PC-3 (cell line): ENCODE measurements around the gene PLCL1. TPM values are rescaled to one million over a fixed set of nuclear protein-coding genes. Genes with fewer than 3 reads are reported as not detected.

Experiments
- ATAC-seq: fragments of 200-7000 bp; cut with Tn5 transposase; 2 replicates; pipeline ENCODE4 v1.9.1; 2020; ENCODE audit warnings: mild to moderate bottlenecking, moderate library complexity
- BruUV-seq: library from RNA; stranded (reverse); fragments of 400-500 nt; replicated peaks from 2 replicates; lab custom pipeline; 2021; lab: Mats Ljungman, UMichigan
- CTCF ChIA-PET: fragments of 300-600 bp; sonication (Branson Sonifier 250); formaldehyde crosslinking; loops from one replicate; lab custom pipeline; 2022; ENCODE audit warnings: antibody characterized with exemption; lab: Charles Lee
- POLR2A ChIA-PET: fragments of 300-600 bp; sonication (Branson Sonifier 250); formaldehyde crosslinking; loops from one replicate; lab custom pipeline; 2022; ENCODE audit warnings: antibody characterized with exemption; ENCODE audit not compliant: unreplicated experiment; lab: Charles Lee
- DNase-seq: peaks from one replicate; pipeline ENCODE4 v3.0.0-alpha.2; 2015
- H2AFZ ChIP-seq: fragments of 300-600 bp; sonication (generic); 2 replicates; pipeline ENCODE4 v1.6.0; 2016; ENCODE audit warnings: antibody characterized with exemption, low read length
- H3F3A ChIP-seq: fragments of 300-600 bp; sonication (generic); one replicate; pipeline ENCODE4 v1.6.0; 2017; ENCODE audit warnings: antibody characterized with exemption, low read length, control low read depth, mild to moderate bottlenecking; ENCODE audit not compliant: unreplicated experiment
- H3K27ac ChIP-seq: fragments of 300-600 bp; sonication (generic); 2 replicates; pipeline ENCODE4 v1.5.1; 2016; ENCODE audit warnings: mild to moderate bottlenecking, low read length
- H3K27me3 ChIP-seq: fragments of 300-600 bp; sonication (generic); 2 replicates; pipeline ENCODE4 v1.6.1; 2016; ENCODE audit warnings: low read length, mixed read lengths
- H3K36me3 ChIP-seq: fragments of 300-600 bp; sonication (generic); 2 replicates; pipeline ENCODE4 v1.6.1; 2016; ENCODE audit warnings: low read depth, mixed run types, low read length, mixed read lengths
- H3K4me1 ChIP-seq: fragments of 300-600 bp; sonication (generic); 2 replicates; pipeline ENCODE4 v1.5.1; 2016; ENCODE audit warnings: low read length; ENCODE audit not compliant: insufficient read depth
- H3K4me2 ChIP-seq: fragments of 300-600 bp; sonication (generic); 2 replicates; pipeline ENCODE4 v1.6.0; 2016; ENCODE audit warnings: low read length
- H3K4me3 ChIP-seq: fragments of 300-600 bp; sonication (generic); 2 replicates; pipeline ENCODE4 v1.5.1; 2016; ENCODE audit warnings: mild to moderate bottlenecking, low read length, mixed read lengths
- H3K79me2 ChIP-seq: fragments of 300-600 bp; sonication (generic); 2 replicates; pipeline ENCODE4 v1.6.1; 2017; ENCODE audit warnings: low read length, mixed read lengths
- H3K9ac ChIP-seq: fragments of 300-600 bp; sonication (generic); 2 replicates; pipeline ENCODE4 v1.6.0; 2016; ENCODE audit warnings: mild to moderate bottlenecking, low read length
- H3K9me2 ChIP-seq: fragments of 300-600 bp; sonication (generic); replicated peaks from 2 replicates; pipeline ENCODE4 v1.6.1; 2016; ENCODE audit warnings: mixed run types, low read length, mixed read lengths
- H3K9me3 ChIP-seq: fragments of 300-600 bp; sonication (generic); 2 replicates; pipeline ENCODE4 v1.6.1; 2016; ENCODE audit warnings: low read length, mixed read lengths
- H4K20me1 ChIP-seq: fragments of 300-600 bp; sonication (generic); 2 replicates; pipeline ENCODE4 v1.6.1; 2016; ENCODE audit warnings: low read length, mixed read lengths
- EZH2 ChIP-seq: fragments of 300-600 bp; sonication (generic); IDR thresholded peaks from one replicate; pipeline ENCODE4 v1.6.1; 2017; ENCODE audit warnings: antibody characterized with exemption, mild to moderate bottlenecking, low read length; ENCODE audit not compliant: unreplicated experiment
- EZH2phosphoT487 ChIP-seq: fragments of 300-600 bp; sonication (generic); IDR thresholded peaks from 2 replicates; pipeline ENCODE4 v1.6.1; 2018; ENCODE audit warnings: mild to moderate bottlenecking, antibody characterized with exemption, low read length, borderline replicate concordance
- intact Hi-C: fragments of 100-400 bp; cut with micrococcal nuclease; formaldehyde crosslinking; loops from 2 replicates; pipeline ENCODE4 v1.9.0; 2023
- total RNA-seq: library from RNA; depleted of rRNA; stranded (reverse); fragments of >200 nt; gene quantifications from 2 replicates; pipeline ENCODE4 v1.2.3, GENCODE V29; 2014
- TF ChIP-seq, protein P1 (sequence below): fragments of 300-600 bp; sonication (generic); conservative IDR thresholded peaks from 2 replicates; pipeline ENCODE4 v1.5.1; 2017; ENCODE audit warnings: antibody characterized with exemption, low read depth, mild to moderate bottlenecking, low read length

PLCL1 gene
- total RNA-seq, 1 experiment from 2014 or later, result not detected

DNA sequence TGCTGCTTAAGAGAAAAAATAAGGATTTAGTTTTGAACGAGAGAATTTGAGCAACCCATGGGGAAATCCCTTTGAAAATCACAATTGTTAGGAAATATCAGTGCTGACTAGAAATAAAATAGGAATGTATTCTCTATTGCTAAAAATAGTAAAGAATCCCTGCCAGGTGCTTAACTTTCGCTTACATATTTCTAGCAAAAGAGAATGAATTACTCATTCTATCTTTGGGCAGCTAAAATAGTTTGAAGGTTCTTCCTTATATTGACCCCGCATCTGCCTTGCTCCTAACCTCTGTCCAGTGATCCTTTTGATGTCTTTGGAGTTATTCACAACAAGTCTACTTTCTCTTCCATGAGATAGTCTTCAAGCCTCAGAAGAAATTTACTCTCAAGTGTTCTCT, 103.8 kb downstream of the PLCL1 start:
- BruUV-seq, result no TSS peak
- H3K36me3 ChIP-seq, result no peaks in the 10 kb centered on the region
- no peak overlapping the region for H2AFZ ChIP-seq
- no peak for ATAC-seq
- TF ChIP-seq, protein P1, sequence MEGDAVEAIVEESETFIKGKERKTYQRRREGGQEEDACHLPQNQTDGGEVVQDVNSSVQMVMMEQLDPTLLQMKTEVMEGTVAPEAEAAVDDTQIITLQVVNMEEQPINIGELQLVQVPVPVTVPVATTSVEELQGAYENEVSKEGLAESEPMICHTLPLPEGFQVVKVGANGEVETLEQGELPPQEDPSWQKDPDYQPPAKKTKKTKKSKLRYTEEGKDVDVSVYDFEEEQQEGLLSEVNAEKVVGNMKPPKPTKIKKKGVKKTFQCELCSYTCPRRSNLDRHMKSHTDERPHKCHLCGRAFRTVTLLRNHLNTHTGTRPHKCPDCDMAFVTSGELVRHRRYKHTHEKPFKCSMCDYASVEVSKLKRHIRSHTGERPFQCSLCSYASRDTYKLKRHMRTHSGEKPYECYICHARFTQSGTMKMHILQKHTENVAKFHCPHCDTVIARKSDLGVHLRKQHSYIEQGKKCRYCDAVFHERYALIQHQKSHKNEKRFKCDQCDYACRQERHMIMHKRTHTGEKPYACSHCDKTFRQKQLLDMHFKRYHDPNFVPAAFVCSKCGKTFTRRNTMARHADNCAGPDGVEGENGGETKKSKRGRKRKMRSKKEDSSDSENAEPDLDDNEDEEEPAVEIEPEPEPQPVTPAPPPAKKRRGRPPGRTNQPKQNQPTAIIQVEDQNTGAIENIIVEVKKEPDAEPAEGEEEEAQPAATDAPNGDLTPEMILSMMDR, result no peak
- no peak for TF ChIP-seq EZH2phosphoT487
- no peak for DNase-seq
- H3K4me2 ChIP-seq, result no peak overlapping the region
- H3K79me2 ChIP-seq, result no peaks in the 10 kb centered on the region
- no peaks in the 10 kb centered on the region for H3F3A ChIP-seq
- no peaks in the 10 kb centered on the region for H3K4me1 ChIP-seq
- no peak overlapping the region for H3K4me3 ChIP-seq
- POLR2A ChIA-PET, result no interaction called here
- intact Hi-C loops, result no loop called here
- CTCF ChIA-PET, result no interaction called here
- no peaks in the 10 kb centered on the region for H4K20me1 ChIP-seq
- no peaks in the 10 kb centered on the region for H3K9me2 ChIP-seq
- no peaks in the 10 kb centered on the region for H3K27me3 ChIP-seq
- no peak overlapping the region for H3K9ac ChIP-seq
- no peak overlapping the region for H3K27ac ChIP-seq
- H3K9me3 ChIP-seq, result no peaks in the 10 kb centered on the region

DNA sequence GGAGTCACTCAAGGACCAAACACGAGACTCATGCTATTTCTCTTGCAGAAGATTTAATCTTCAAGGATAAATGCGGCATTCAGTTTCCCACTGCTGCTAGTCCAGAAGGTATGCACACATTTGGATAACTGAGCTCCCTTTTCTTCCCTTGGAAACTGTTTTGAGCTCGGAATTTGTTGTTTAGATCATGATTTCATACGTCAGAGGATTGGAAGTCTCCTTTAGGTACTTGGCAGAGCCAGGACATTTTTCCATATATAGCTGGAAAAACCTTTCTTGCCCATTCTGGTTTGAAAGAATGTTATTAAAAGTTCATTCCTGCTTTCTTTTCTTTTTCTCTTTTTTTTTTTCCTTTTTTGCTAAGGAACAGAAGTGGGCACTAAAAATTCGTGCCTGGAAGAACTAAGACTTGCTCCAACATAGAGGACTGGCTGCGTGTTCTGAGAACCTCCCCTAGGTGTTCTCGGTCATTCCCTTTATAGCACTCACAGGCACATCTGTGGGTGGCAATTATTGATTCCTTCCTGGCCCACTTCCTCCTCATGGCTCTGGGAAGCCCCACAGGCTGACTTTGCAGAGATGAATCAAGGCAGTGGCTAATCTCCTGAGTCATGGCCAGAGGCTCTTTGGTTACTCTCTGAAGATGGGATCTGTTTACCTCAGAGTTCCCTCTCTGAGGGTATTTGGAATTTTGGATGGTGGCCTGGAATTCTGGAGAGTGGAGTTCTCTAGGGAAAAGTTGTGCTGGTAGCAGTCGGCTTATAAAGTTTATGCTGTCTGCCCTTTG, 104.8 kb downstream of the PLCL1 start:
- Histone ChIP-seq H3K27me3 (peaks cover 3% of the 10 kb centered on the region; the same call in 1 of the 2 replicates), H3K9me2 (no peaks in the 10 kb centered on the region), H4K20me1 (no peaks in the 10 kb centered on the region), H3K4me1 (no peaks in the 10 kb centered on the region), H3K79me2 (no peaks in the 10 kb centered on the region), H3K36me3 (no peaks in the 10 kb centered on the region), H3K9me3 (no peaks in the 10 kb centered on the region), H3F3A (no peaks in the 10 kb centered on the region), H3K4me2 (no peak overlapping the region), H3K27ac (no peak overlapping the region), H3K4me3 (no peak overlapping the region), H3K9ac (no peak overlapping the region), H2AFZ (no peak overlapping the region)
- peak; percentile 9 for DNase-seq
- no peak for ATAC-seq
- no peak for TF ChIP-seq EZH2phosphoT487
- TF ChIP-seq, protein P1, result no peak
- TF ChIP-seq EZH2, result no peak
- intact Hi-C loops, result no loop called here
- ChIA-PET CTCF (interaction anchor here (0.7 kb wide), 1 partner anchor 34 kb away, joined by 3 read pairs; no protein-coding TSS in a partner anchor), POLR2A (no interaction called here)
- no TSS peak for BruUV-seq

DNA sequence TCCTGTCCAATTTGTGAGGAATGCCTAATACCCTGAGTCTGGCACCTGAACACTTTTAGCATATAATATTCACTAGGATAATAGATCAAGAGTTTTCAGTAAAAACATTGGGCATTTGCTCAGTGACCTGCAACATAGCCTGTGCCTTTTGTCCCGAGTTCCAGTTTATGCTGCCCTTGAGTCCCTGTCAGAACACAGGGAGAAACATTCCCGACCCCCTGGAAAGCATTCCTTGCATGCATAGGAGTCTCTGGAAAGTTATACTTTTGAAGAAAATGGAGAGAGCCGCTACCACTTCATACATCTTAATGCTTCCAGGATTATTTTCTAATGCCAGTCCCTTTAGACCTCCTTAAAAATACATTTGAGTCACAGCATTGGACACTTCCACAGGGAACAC, 107.3 kb downstream of the PLCL1 start:
- Histone ChIP-seq H3K4me2 (no peak overlapping the region), H4K20me1 (no peaks in the 10 kb centered on the region), H3K36me3 (no peaks in the 10 kb centered on the region), H3K9ac (no peak overlapping the region), H3K79me2 (no peaks in the 10 kb centered on the region), H3K4me1 (no peaks in the 10 kb centered on the region), H3K27me3 (peaks cover 16% of the 10 kb centered on the region), H3K4me3 (no peak overlapping the region), H3K9me3 (no peaks in the 10 kb centered on the region), H3K27ac (no peak overlapping the region), H2AFZ (no peak overlapping the region), H3K9me2 (no peaks in the 10 kb centered on the region), H3F3A (no peaks in the 10 kb centered on the region)
- intact Hi-C loops, result no loop called here
- ATAC-seq (no peak), DNase-seq (no peak)
- ChIA-PET POLR2A (no interaction called here), CTCF (no interaction called here)
- no TSS peak for BruUV-seq
- no peak for TF ChIP-seq EZH2
- TF ChIP-seq, protein P1, result no peak
- TF ChIP-seq EZH2phosphoT487, result no peak
